Kidney (tissue), 14 donors: ENCODE measurements around the gene SURF1. TPM values are rescaled to one million over a fixed set of nuclear protein-coding genes. Genes with fewer than 3 reads are reported as not detected.
A peak's percentile ranks its signal among the peaks of the same experiment; 100 is the strongest.

Experiments used
- DNase-seq, 5 donors: peaks; one replicate each; pipeline ENCODE4 v3.0.0-alpha.2; 2013 to 2020
- FAIRE-seq: peaks from 2 replicates; lab custom pipeline; 2012; peaks lifted over from hg19 to GRCh38; lab: Jason Lieb, UNC
- H3K27ac ChIP-seq, 2 donors: one replicate each; pipeline ENCODE4 v1.7.0; 2013; ENCODE audit warnings: low read depth in 2 of 2, low read length in 2 of 2, inconsistent platforms in 1 of 2
- H3K27me3 ChIP-seq: one replicate; pipeline ENCODE4 v1.7.1; 2013; ENCODE audit warnings: low read length, inconsistent platforms; ENCODE audit not compliant: control insufficient read depth, insufficient read depth
- H3K36me3 ChIP-seq, 3 donors: one replicate each; pipeline versions ENCODE4 v1.7.0 to v1.7.1; 2013; ENCODE audit warnings: low read length in 3 of 3, control low read depth in 1 of 3, inconsistent platforms in 1 of 3; ENCODE audit not compliant: insufficient read depth in 3 of 3, control insufficient read depth in 2 of 3
- H3K4me1 ChIP-seq, 3 donors: one replicate each; pipeline versions ENCODE4 v1.7.0 to v1.7.1; 2013; ENCODE audit warnings: low read length in 3 of 3, inconsistent platforms in 1 of 3, low read depth in 1 of 3; ENCODE audit not compliant: control insufficient read depth in 2 of 3, insufficient read depth in 2 of 3
- H3K4me3 ChIP-seq, 3 donors: one replicate each; pipeline versions ENCODE4 v1.7.0 to v1.8.1; 2013; ENCODE audit warnings: low read length in 3 of 3, control low read depth in 1 of 3, inconsistent platforms in 1 of 3
- H3K9ac ChIP-seq, 3 donors: one replicate each; pipeline versions ENCODE4 v1.7.0 to v1.7.1; 2013; ENCODE audit warnings: low read length in 3 of 3, control low read depth in 1 of 3, inconsistent platforms in 1 of 3
- H3K9me3 ChIP-seq, 3 donors: one replicate each; pipeline versions ENCODE4 v1.7.0 to v1.7.1; 2013; ENCODE audit warnings: low read length in 3 of 3, control low read depth in 1 of 3, inconsistent platforms in 1 of 3; ENCODE audit not compliant: control insufficient read depth in 2 of 3, insufficient read depth in 1 of 3
- intact Hi-C: fragments of 100-400 bp; cut with DNase I; formaldehyde crosslinking; loops from one replicate; pipeline ENCODE4 v1.11.1; 2022
- polyA plus RNA-seq: library from polyadenylated mRNA; stranded (reverse); fragments of 350-450 nt; fragmentation: Illumina TruSeq; extraction: RNeasy Lipid Tissue Mini Kit (QIAGEN cat#74804); gene quantifications from one replicate; pipeline ENCODE4 v1.2.3, GENCODE V29; 2014; ENCODE audit warnings: low read depth, low replicate concordance; ENCODE audit not compliant: insufficient read depth
- total RNA-seq: library from RNA; stranded (reverse); fragmentation: NEBNext Ultra II Directional; extraction: Animal tissue kit (Norgen Biotek cat#: 25700); gene quantifications from one replicate; pipeline ENCODE4 v1.2.1, GENCODE V29; 2021
- TF ChIP-seq, protein P1 (sequence below): IDR thresholded peaks from 3 replicates; pipeline ENCODE4 v1.5.1; 2012; ENCODE audit warnings: mild to moderate bottlenecking, moderate library complexity, borderline replicate concordance; ENCODE audit not compliant: insufficient read depth; ENCODE audit errors: extremely low read depth
- donor health status: control.
- donor health status: control.
- donor health status: control.
- donor health status: control.
- donor health status: control.
- donor health status: DM: yes; HTN: yes; CAD: no.
- donor health status: Normal renal cell carcinoma (clear cell type).

Gene SURF1
- total and polyA plus RNA-seq, 2 donors from 2014 or later = 45.0 to 165 TPM

DNA sequence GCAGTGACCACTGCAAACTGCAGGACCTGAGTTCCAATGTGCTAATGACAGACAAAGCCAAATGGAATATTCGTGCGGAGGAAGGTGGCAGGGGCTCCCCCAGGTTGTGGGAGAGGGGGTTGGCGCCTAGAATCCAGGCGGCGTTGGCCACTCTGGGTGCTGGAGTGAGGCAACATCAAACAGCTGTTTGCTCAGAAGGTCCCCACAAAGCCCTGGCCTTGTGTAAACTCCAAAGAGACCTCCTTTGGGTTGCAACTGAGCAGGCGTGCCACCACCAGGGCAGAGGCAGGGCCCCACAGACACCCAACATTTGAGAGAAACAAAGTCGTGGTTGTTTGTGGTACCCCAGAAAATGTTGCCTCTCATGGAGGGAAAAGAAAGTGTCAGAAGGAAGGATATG is 34.4 kb upstream of the SURF1 start:
- no peak overlapping the region for H3K4me3 ChIP-seq
- DNase-seq (no peak), FAIRE-seq (no peak)
- no peaks in the 10 kb centered on the region for H3K27me3 ChIP-seq
- H3K27ac ChIP-seq = no peak overlapping the region
- no peaks in the 10 kb centered on the region for H3K9me3 ChIP-seq
- intact Hi-C loops = no loop called here
- TF ChIP-seq, protein P1, sequence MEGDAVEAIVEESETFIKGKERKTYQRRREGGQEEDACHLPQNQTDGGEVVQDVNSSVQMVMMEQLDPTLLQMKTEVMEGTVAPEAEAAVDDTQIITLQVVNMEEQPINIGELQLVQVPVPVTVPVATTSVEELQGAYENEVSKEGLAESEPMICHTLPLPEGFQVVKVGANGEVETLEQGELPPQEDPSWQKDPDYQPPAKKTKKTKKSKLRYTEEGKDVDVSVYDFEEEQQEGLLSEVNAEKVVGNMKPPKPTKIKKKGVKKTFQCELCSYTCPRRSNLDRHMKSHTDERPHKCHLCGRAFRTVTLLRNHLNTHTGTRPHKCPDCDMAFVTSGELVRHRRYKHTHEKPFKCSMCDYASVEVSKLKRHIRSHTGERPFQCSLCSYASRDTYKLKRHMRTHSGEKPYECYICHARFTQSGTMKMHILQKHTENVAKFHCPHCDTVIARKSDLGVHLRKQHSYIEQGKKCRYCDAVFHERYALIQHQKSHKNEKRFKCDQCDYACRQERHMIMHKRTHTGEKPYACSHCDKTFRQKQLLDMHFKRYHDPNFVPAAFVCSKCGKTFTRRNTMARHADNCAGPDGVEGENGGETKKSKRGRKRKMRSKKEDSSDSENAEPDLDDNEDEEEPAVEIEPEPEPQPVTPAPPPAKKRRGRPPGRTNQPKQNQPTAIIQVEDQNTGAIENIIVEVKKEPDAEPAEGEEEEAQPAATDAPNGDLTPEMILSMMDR = no peak
- H3K9ac ChIP-seq = no peak overlapping the region
- no peaks in the 10 kb centered on the region for H3K36me3 ChIP-seq
- H3K4me1 ChIP-seq = no peaks in the 10 kb centered on the region

DNA sequence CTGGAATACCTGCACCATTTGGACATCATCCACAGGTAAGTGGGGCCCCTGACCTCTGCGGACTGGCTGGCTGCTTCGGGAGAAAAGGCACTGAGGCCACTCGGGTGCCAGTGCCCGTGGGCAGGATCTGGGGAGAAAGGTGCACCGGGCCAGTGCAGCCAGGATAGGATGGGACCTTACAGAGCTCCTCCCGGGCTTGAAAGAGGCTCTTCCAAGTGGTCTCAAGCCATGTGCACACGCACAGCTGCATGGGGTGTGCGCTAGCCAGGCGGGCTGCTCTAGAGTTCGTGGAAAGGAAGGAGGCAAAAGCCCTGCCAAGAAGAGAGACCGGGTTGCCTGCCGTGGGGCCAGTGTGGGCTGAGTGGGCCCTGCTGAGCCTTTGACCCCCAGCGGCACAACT is 33.3 kb upstream of the SURF1 start:
- FAIRE-seq = no peak
- TF ChIP-seq, protein P1 = no peak
- no peaks in the 10 kb centered on the region for H3K4me1 ChIP-seq

DNA sequence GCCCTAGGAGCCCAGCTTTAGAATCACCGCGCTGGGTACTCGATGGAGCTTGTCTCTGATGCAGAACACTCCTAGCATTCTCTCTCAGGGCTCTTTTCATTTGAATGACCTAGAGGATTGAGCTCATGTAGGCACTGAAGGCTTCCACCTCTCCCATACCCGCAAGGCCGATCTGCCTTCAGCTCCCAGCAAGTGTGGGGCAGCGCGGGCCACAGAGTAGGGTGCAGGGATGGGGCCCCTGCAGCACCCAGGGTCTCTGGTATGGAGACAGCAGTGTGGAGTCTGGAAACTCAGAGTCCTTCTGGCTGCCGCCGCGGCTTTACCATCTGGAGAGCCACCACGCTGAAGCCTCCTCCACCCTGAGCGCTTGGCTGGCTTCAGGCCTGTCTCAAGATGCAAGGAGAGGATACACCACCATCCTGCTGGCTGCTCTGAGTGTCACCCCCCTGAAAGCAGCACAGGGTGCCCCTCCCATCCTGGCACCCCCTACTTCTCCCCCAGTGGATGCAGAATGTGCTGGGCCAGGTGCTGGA is 32.8 kb upstream of the SURF1 start:
- no peaks in the 10 kb centered on the region for H3K27me3 ChIP-seq
- no peak overlapping the region for H3K9ac ChIP-seq
- TF ChIP-seq, protein P1 = no peak
- no peak overlapping the region for H3K27ac ChIP-seq
- FAIRE-seq = no peak
- H3K36me3 ChIP-seq = no peaks in the 10 kb centered on the region
- intact Hi-C loops = no loop called here
- no peak overlapping the region for H3K4me3 ChIP-seq
- DNase-seq = no peak
- H3K9me3 ChIP-seq = no peaks in the 10 kb centered on the region
- H3K4me1 ChIP-seq = no peaks in the 10 kb centered on the region

More for the DNA sequence above, 33.3 kb upstream of the SURF1 start:
- DNase-seq = no peak
- H3K27me3 ChIP-seq = no peaks in the 10 kb centered on the region
- H3K36me3 ChIP-seq = no peaks in the 10 kb centered on the region
- intact Hi-C loops = no loop called here
- H3K27ac ChIP-seq = no peak overlapping the region
- no peak overlapping the region for H3K4me3 ChIP-seq
- no peak overlapping the region for H3K9ac ChIP-seq
- no peaks in the 10 kb centered on the region for H3K9me3 ChIP-seq

DNA sequence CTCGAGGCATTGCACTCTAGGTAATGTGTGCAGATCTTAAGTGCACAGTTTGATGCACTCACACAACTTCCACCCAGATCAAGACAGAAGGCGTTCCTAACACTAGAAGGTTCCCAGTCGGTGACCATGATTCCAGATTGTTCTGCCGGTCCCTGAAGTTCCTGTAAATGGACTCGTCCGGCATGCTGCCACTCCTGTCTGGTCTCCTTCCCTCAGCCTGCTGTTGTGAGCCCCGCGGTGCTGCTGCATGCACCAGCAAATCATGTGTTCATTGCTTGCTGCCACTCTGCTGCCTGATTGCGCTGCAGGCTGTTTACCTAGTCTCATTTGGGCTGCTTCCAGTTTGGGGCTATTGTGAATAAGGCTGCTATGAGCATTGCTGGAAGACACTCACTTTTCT is 31.4 kb upstream of the SURF1 start:
- Histone ChIP-seq H3K27me3 (no peaks in the 10 kb centered on the region), H3K36me3 (peaks cover 0 to 3% (median 0%) of the 10 kb centered on the region in 3 donors), H3K9me3 (peaks cover 0 to 4% (median 0%) of the 10 kb centered on the region in 3 donors), H3K27ac (no peak overlapping the region), H3K4me3 (no peak overlapping the region), H3K4me1 (no peaks in the 10 kb centered on the region), H3K9ac (no peak overlapping the region)
- TF ChIP-seq, protein P1 = no peak
- DNase-seq (peak in 1 of 5 donors; percentile 39), FAIRE-seq (no peak)
- intact Hi-C loops = no loop called here
